HepG2 (cell line): ENCODE measurements around the gene LGR6. TPM values are rescaled to one million over a fixed set of nuclear protein-coding genes. Genes with fewer than 3 reads are reported as not detected.

Experiments
- ATAC-seq: fragments of 200-7000 bp; cut with Tn5 transposase; 3 replicates; pipeline ENCODE4 v1.9.1; 2020; ENCODE audit warnings: mild to moderate bottlenecking, moderate library complexity
- BruUV-seq: library from RNA; stranded (reverse); fragments of 400-500 nt; replicated peaks from 2 replicates; lab custom pipeline; 2021; lab: Mats Ljungman, UMichigan
- CTCF ChIA-PET: fragments of 300-600 bp; formaldehyde crosslinking; extraction: SDS; loops from one replicate; lab custom pipeline; 2021; ENCODE audit warnings: low total read pairs, inconsistent platforms, low intra/inter-chr PET ratio; lab: Yijun Ruan, JAX
- POLR2A ChIA-PET: fragments of 350-600 bp; sonication (Branson Sonifier 250); formaldehyde crosslinking; loops from one replicate; lab custom pipeline; 2020; ENCODE audit warnings: antibody characterized with exemption, inconsistent platforms; lab: Yijun Ruan, JAX
- DNase-seq: peaks from one replicate; pipeline ENCODE4 v3.0.0-alpha.2; 2015; ENCODE audit warnings: low spot score
- FAIRE-seq: peaks from 3 replicates; lab custom pipeline; 2011; peaks lifted over from hg19 to GRCh38; lab: Jason Lieb, UNC
- H2AFZ ChIP-seq: one replicate; pipeline ENCODE4 v1.6.1; 2011; ENCODE audit warnings: low read length, inconsistent platforms
- H3K27ac ChIP-seq: fragments of 300-600 bp; 3 replicates; pipeline ENCODE4 v1.8.0; 2011; ENCODE audit warnings: mixed run types, mild to moderate bottlenecking, mixed read lengths, low read length, inconsistent platforms; ENCODE audit not compliant: insufficient read depth; ENCODE audit errors: extremely low read length
- H3K27me3 ChIP-seq, 2 experiments: fragments of 200-600 bp in 1 of 2; 2 replicates in 1 of 2; 3 replicates in 1 of 2; pipeline versions ENCODE4 v1.6.0 to v1.8.0; 2011; ENCODE audit warnings: low read length in 2 of 2, mild to moderate bottlenecking in 2 of 2, moderate library complexity in 2 of 2, inconsistent platforms in 1 of 2; ENCODE audit not compliant: insufficient read depth in 2 of 2, control insufficient read depth in 1 of 2
- H3K36me3 ChIP-seq, 2 experiments: fragments of 200-600 bp in 1 of 2; replicated peaks in 1 of 2; 2 replicates in 1 of 2; 3 replicates in 1 of 2; pipeline versions ENCODE4 v1.5.1 to v1.8.0; 2011; ENCODE audit warnings: low read length in 2 of 2, inconsistent platforms in 1 of 2; ENCODE audit not compliant: insufficient read depth in 2 of 2, control insufficient read depth in 1 of 2
- H3K4me1 ChIP-seq: 2 replicates; pipeline ENCODE4 v1.5.1; 2012; ENCODE audit warnings: low read length, inconsistent platforms; ENCODE audit not compliant: insufficient read depth
- H3K4me2 ChIP-seq: 2 replicates; pipeline ENCODE4 v1.6.0; 2011; ENCODE audit warnings: low read depth, low read length, inconsistent platforms
- H3K4me3 ChIP-seq, 3 experiments: fragments of 200-600 bp in 1 of 3; sonication (generic), shearing (Covaris generic) in 1 of 3; replicated peaks in 1 of 3; 2 replicates each; pipeline ENCODE4 v1.5.1; 2011 to 2016; ENCODE audit warnings: low read length in 3 of 3, inconsistent platforms in 2 of 3, low read depth in 2 of 3, mild to moderate bottlenecking in 2 of 3, control low read depth in 1 of 3, mixed read lengths in 1 of 3; ENCODE audit not compliant: insufficient read depth in 1 of 3
- H3K79me2 ChIP-seq: one replicate; pipeline ENCODE4 v1.6.1; 2011; ENCODE audit warnings: low read length, inconsistent platforms; ENCODE audit not compliant: insufficient read depth
- H3K9ac ChIP-seq: 2 replicates; pipeline ENCODE4 v1.6.0; 2011; ENCODE audit warnings: mild to moderate bottlenecking, low read depth, low read length, inconsistent platforms; ENCODE audit not compliant: insufficient read depth
- H3K9me3 ChIP-seq: 2 replicates; pipeline ENCODE4 v1.5.1; 2012; ENCODE audit warnings: mild to moderate bottlenecking, low read length
- H4K20me1 ChIP-seq: 2 replicates; pipeline ENCODE4 v1.6.0; 2011; ENCODE audit warnings: inconsistent platforms, mild to moderate bottlenecking, low read length, moderate library complexity; ENCODE audit not compliant: insufficient read depth
- ARNT2 ChIP-seq: sonication (generic); formaldehyde crosslinking; IDR thresholded peaks from 2 replicates; pipeline ENCODE4 v1.8.0; 2022; ENCODE audit warnings: mild to moderate bottlenecking, low read depth, missing genetic modification reagents, moderate library complexity
- CHCHD3 ChIP-seq: sonication (generic); formaldehyde crosslinking; IDR thresholded peaks from 2 replicates; pipeline ENCODE4 v1.8.0; 2022; ENCODE audit warnings: mild to moderate bottlenecking, missing genetic modification reagents, moderate library complexity
- FOSL1 ChIP-seq: sonication (generic); formaldehyde crosslinking; IDR thresholded peaks from 2 replicates; pipeline ENCODE4 v1.9.0; 2021; ENCODE audit warnings: missing genetic modification reagents, borderline replicate concordance
- GABPB1 ChIP-seq: IDR thresholded peaks from 2 replicates; pipeline ENCODE4 v1.6.1; 2016; ENCODE audit warnings: mild to moderate bottlenecking, missing genetic modification reagents, moderate library complexity, missing compliant biosample characterization
- NAIF1 ChIP-seq: sonication (generic); formaldehyde crosslinking; IDR thresholded peaks from 2 replicates; pipeline ENCODE4 v1.5.0; 2020; ENCODE audit warnings: mild to moderate bottlenecking, missing genetic modification reagents, borderline replicate concordance
- POGZ ChIP-seq: sonication (generic); formaldehyde crosslinking; IDR thresholded peaks from 2 replicates; pipeline ENCODE4 v1.4.0; 2020; ENCODE audit warnings: mild to moderate bottlenecking, missing genetic modification reagents
- SKI ChIP-seq: fragments of 450-650 bp; IDR thresholded peaks from one replicate; pipeline ENCODE4 v1.6.1; 2018; ENCODE audit warnings: mild to moderate bottlenecking; ENCODE audit not compliant: partially characterized antibody
- SMARCC2 ChIP-seq: fragments of 450-650 bp; IDR thresholded peaks from 2 replicates; pipeline ENCODE4 v1.6.1; 2017; ENCODE audit warnings: antibody characterized with exemption, mild to moderate bottlenecking
- ZNF816 ChIP-seq: sonication (generic); formaldehyde crosslinking; IDR thresholded peaks from 2 replicates; pipeline ENCODE4 v1.8.0; 2022; ENCODE audit warnings: missing genetic modification reagents, mild to moderate bottlenecking, borderline replicate concordance
- WGBS: methylation state at CpG from one replicate; pipeline ENCODE4 v1.1.6; 2017; ENCODE audit warnings: low lambda C conversion rate; 5-methylcytosine and 5-hydroxymethylcytosine counted together
- in situ Hi-C: cut with HindIII; loops from 2 replicates; pipeline ENCODE4 v1.10.0; 2017; ENCODE audit warnings: low pct_unique_long_range_greater_than_20kb; ENCODE audit not compliant: extremely low pct_ligation_motif_present
- intact Hi-C: fragments of 100-400 bp; cut with micrococcal nuclease; formaldehyde crosslinking; loops from one replicate; pipeline ENCODE4 v1.10.0; 2022; ENCODE audit not compliant: unreplicated experiment
- polyA plus RNA-seq, 8 experiments: library from polyadenylated mRNA; depleted of rRNA in 3 of 8; stranded (reverse) in 7 of 8; unstranded in 1 of 8; fragments of >200 nt; fragmentation: Illumina TruSeq in 4 of 8; extraction: Trizol in 4 of 8; gene quantifications; 2 replicates each; pipeline versions ENCODE4 v1.2.1 to v1.2.3, GENCODE V29; 2011 to 2016; ENCODE audit warnings: low read depth in 4 of 8, missing spikeins in 1 of 8, mixed read lengths in 1 of 8; ENCODE audit not compliant: insufficient read depth in 1 of 8
- total RNA-seq, 5 experiments: library from RNA; depleted of rRNA; stranded (reverse); fragments of >200 nt; fragmentation: Illumina TruSeq; extraction: Trizol; gene quantifications; 2 replicates each; pipeline ENCODE4 v1.2.3, GENCODE V29; 2016; ENCODE audit warnings: low read depth in 1 of 5
- TF ChIP-seq, protein P1 (sequence below): sonication (generic); formaldehyde crosslinking; IDR thresholded peaks from 2 replicates; pipeline ENCODE4 v1.8.0; 2022; ENCODE audit warnings: low read depth, missing genetic modification reagents
- TF ChIP-seq, protein P2 (sequence below): sonication (generic); formaldehyde crosslinking; IDR thresholded peaks from 2 replicates; pipeline ENCODE4 v1.4.0; 2020; ENCODE audit warnings: low read depth, mild to moderate bottlenecking, missing genetic modification reagents
- TF ChIP-seq, protein P3 (sequence below): fragments of 450-650 bp; IDR thresholded peaks from 2 replicates; pipeline ENCODE4 v1.6.1; 2017; ENCODE audit warnings: mild to moderate bottlenecking
- TF ChIP-seq, protein P4 (sequence below): IDR thresholded peaks from 2 replicates; pipeline ENCODE4 v1.6.1; 2016; ENCODE audit warnings: low read depth

The LGR6 gene
- total and polyA plus RNA-seq, 2 of the 13 experiments (the other 11 are each of a cell fraction or from before 2014, with no cell fraction given): 0.07 TPM; not detected in 1

GRCh38 chr1:202235003-202235660 lies 41.5 kb downstream of the LGR6 start (continued):
- TF ChIP-seq, protein P1, sequence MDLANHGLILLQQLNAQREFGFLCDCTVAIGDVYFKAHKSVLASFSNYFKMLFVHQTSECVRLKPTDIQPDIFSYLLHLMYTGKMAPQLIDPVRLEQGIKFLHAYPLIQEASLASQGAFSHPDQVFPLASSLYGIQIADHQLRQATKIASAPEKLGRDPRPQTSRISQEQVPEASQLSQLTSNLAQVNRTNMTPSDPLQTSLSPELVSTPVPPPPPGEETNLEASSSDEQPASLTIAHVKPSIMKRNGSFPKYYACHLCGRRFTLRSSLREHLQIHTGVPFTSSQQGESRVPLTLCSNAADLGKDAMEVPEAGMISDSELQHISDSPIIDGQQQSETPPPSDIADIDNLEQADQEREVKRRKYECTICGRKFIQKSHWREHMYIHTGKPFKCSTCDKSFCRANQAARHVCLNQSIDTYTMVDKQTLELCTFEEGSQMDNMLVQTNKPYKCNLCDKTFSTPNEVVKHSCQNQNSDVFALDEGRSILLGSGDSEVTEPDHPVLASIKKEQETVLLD: no peak

DNA sequence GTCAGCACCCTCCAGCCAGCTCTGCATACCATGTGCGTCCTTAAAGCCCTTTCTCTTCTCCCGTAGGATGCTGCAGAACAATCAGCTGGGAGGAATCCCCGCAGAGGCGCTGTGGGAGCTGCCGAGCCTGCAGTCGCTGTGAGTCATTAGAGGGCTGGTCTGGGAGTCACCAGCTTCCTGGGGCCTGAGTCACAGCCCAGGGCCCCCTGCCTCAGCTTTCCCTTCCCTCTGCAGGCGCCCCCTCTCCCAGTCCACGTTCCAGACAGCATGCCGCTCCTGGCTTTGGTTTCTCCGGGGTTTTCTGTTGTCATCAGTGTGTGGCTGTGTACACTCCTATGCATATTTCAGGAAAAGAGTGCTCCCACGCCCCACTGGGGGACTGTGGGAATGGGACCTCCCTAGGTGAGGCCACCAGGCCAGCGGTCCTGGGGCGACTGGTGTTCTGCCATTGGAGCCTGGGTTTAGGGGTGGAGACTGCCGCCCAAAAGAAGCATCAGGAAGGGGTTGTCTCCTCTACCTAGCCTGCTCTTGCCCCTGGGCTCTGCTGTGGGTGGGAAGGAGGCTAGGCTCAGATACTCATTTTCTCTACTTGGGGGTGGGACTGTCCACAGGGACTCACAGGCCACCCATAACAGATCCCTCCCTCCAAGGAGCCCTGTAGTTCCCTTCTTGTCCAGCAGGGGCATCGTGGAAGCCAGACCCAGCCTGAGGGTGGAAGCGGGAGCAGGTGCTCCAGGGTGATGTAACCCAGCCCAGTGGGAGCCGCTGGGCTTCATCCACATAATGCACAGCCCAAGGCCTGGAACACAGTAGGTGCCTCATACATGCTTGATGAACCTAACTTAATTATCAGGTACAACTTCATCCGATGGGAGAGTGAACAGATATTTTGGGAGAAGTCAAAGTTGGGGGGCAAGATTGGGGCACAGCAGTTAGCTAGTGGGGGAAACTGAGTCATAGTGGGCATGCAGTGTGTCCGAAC lies 42.5 kb downstream of the LGR6 start:
- H3K4me1 ChIP-seq: peaks cover 20% of the 10 kb centered on the region
- no peaks in the 10 kb centered on the region for H3K36me3 ChIP-seq
- ChIA-PET CTCF (no interaction called here), POLR2A (no interaction called here)
- H3K4me2 ChIP-seq: peak overlapping the region; percentile 41
- in situ Hi-C loops: no loop called here
- H4K20me1 ChIP-seq: no peaks in the 10 kb centered on the region
- H3K27ac ChIP-seq: no peak overlapping the region
- H2AFZ ChIP-seq: no peak overlapping the region
- H3K27me3 ChIP-seq: peaks cover 0 to 33% of the 10 kb centered on the region in 2 experiments; a peak in 4 of 5 replicates
- FAIRE-seq (peak; percentile 93), DNase-seq (peak; percentile 66), ATAC-seq (peak; percentile 91)
- 20% methylated on average over 6 of the region's 19 CpGs for WGBS
- H3K9me3 ChIP-seq: no peaks in the 10 kb centered on the region
- intact Hi-C loops: loop anchor here (5.0 kb wide), 1 partner anchor 44 kb away; the partner anchor contains the start of gene LGR6
- no peak overlapping the region for H3K9ac ChIP-seq
- no peaks in the 10 kb centered on the region for H3K79me2 ChIP-seq
- BruUV-seq: no TSS peak
- H3K4me3 ChIP-seq: 0 out of 6 replicates have a peak overlapping the region, but pooled peaks of 1 of the 3 experiments have one; percentile 7
- TF ChIP-seq FOSL1: 0 out of 2 replicates have a peak, but pooled peaks have one; percentile 19
- TF ChIP-seq SKI: no peak
- TF ChIP-seq ZNF816 (CRISPR knock-in tag): no peak
- TF ChIP-seq, protein P2, sequence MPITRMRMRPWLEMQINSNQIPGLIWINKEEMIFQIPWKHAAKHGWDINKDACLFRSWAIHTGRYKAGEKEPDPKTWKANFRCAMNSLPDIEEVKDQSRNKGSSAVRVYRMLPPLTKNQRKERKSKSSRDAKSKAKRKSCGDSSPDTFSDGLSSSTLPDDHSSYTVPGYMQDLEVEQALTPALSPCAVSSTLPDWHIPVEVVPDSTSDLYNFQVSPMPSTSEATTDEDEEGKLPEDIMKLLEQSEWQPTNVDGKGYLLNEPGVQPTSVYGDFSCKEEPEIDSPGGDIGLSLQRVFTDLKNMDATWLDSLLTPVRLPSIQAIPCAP (CRISPR knock-in tag): no peak
- TF ChIP-seq SMARCC2: no peak
- no peak for TF ChIP-seq GABPB1
- no peak for TF ChIP-seq CHCHD3
- TF ChIP-seq, protein P3, sequence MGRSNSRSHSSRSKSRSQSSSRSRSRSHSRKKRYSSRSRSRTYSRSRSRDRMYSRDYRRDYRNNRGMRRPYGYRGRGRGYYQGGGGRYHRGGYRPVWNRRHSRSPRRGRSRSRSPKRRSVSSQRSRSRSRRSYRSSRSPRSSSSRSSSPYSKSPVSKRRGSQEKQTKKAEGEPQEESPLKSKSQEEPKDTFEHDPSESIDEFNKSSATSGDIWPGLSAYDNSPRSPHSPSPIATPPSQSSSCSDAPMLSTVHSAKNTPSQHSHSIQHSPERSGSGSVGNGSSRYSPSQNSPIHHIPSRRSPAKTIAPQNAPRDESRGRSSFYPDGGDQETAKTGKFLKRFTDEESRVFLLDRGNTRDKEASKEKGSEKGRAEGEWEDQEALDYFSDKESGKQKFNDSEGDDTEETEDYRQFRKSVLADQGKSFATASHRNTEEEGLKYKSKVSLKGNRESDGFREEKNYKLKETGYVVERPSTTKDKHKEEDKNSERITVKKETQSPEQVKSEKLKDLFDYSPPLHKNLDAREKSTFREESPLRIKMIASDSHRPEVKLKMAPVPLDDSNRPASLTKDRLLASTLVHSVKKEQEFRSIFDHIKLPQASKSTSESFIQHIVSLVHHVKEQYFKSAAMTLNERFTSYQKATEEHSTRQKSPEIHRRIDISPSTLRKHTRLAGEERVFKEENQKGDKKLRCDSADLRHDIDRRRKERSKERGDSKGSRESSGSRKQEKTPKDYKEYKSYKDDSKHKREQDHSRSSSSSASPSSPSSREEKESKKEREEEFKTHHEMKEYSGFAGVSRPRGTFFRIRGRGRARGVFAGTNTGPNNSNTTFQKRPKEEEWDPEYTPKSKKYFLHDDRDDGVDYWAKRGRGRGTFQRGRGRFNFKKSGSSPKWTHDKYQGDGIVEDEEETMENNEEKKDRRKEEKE: no peak
- TF ChIP-seq NAIF1 (CRISPR knock-in tag): no peak
- TF ChIP-seq, protein P4, sequence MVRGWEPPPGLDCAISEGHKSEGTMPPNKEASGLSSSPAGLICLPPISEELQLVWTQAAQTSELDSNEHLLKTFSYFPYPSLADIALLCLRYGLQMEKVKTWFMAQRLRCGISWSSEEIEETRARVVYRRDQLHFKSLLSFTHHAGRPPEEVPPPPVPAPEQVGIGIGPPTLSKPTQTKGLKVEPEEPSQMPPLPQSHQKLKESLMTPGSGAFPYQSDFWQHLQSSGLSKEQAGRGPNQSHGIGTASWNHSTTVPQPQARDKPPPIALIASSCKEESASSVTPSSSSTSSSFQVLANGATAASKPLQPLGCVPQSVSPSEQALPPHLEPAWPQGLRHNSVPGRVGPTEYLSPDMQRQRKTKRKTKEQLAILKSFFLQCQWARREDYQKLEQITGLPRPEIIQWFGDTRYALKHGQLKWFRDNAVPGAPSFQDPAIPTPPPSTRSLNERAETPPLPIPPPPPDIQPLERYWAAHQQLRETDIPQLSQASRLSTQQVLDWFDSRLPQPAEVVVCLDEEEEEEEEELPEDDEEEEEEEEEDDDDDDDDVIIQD (CRISPR knock-in tag): no peak
- TF ChIP-seq ARNT2 (CRISPR knock-in tag): no peak
- TF ChIP-seq POGZ (CRISPR knock-in tag): no peak
